Embryonic facial prominence (tissue), 1 donor: ENCODE measurements around the gene AKIP1.
"Not testable (repeated sequence)": the region's sequence is repeated elsewhere in the genome, so short reads cannot be mapped to it uniquely, and the experiment has no call there.

Source experiments
- DNase-seq: peaks from one replicate; pipeline ENCODE4 v3.0.0-alpha.2; 2016; ENCODE audit errors: extremely low spot score

The AKIP1 gene

GRCh38 chr11:8911029-8911823 lies at the start of gene AKIP1:
AKIP1 (plus strand) TSS chr11:8911189; CDS start chr11:8911450, 261 bp downstream.
- peak; percentile 97 for DNase-seq

GRCh38 chr11:8863838-8864237 lies 47.2 kb upstream of the AKIP1 start:
- DNase-seq: no peak

- DNase-seq: no peak
Measured at GRCh38 chr11:8865304-8865703, 45.7 kb upstream of the AKIP1 start.

GRCh38 chr11:8867035-8867434 lies 44.0 kb upstream of the AKIP1 start:
- DNase-seq: no peak

GRCh38 chr11:8867931-8868631 lies 42.9 kb upstream of the AKIP1 start:
- DNase-seq: no peak

GRCh38 chr11:8870411-8871170 lies 40.4 kb upstream of the AKIP1 start:
- DNase-seq: peak; percentile 75

- DNase-seq: peak; percentile 93
Measured at GRCh38 chr11:8871171-8871775, 39.7 kb upstream of the AKIP1 start.

- DNase-seq: no peak
Measured at GRCh38 chr11:8871962-8872361, 39.0 kb upstream of the AKIP1 start.

- DNase-seq: peak; percentile 23
Measured at GRCh38 chr11:8873741-8874405, 37.1 kb upstream of the AKIP1 start.

GRCh38 chr11:8878771-8879170 lies 32.2 kb upstream of the AKIP1 start:
- DNase-seq: no peak

- not testable (repeated sequence) for DNase-seq
Measured at GRCh38 chr11:8881585-8881984, 29.4 kb upstream of the AKIP1 start.

- DNase-seq: no peak
Measured at GRCh38 chr11:8886322-8886721, 24.7 kb upstream of the AKIP1 start.

GRCh38 chr11:8891185-8891584 lies 19.8 kb upstream of the AKIP1 start:
- not testable (repeated sequence) for DNase-seq

GRCh38 chr11:8899119-8899753 lies 11.8 kb upstream of the AKIP1 start:
- DNase-seq: no peak

- DNase-seq: no peak
Measured at GRCh38 chr11:8905528-8906165, 5.3 kb upstream of the AKIP1 start.

- no peak for DNase-seq
Measured at GRCh38 chr11:8907116-8907515, 3.9 kb upstream of the AKIP1 start.

- DNase-seq: no peak
Measured at GRCh38 chr11:8908099-8908498, 2.9 kb upstream of the AKIP1 start.

GRCh38 chr11:8910649-8911026 lies 351 bp upstream of the AKIP1 start:
- no peak for DNase-seq

GRCh38 chr11:8913961-8914660 lies 3.1 kb downstream of the AKIP1 start:
- DNase-seq: no peak

GRCh38 chr11:8914661-8915018 lies 3.7 kb downstream of the AKIP1 start:
- no peak for DNase-seq
